ENCODE measurements around the gene PGAM2.
"Not testable (repeated sequence)": the region's sequence is repeated elsewhere in the genome, so short reads cannot be mapped to it uniquely, and the experiment has no call there.

The PGAM2 gene

GRCh38 chr7:44052771-44053365 is 12.5 kb downstream of the PGAM2 start:
- DNase-seq (ENCODE audit: low read depth in 2 of 3, low spot score in 1 of 3): no peak

- no peak for DNase-seq (ENCODE audit: low read depth in 2 of 3, low spot score in 1 of 3)
Measured at GRCh38 chr7:44051611-44052220, 13.7 kb downstream of the PGAM2 start.

- DNase-seq (ENCODE audit: low read depth in 2 of 3, low spot score in 1 of 3): no peak
Measured at GRCh38 chr7:44050915-44051560, 14.3 kb downstream of the PGAM2 start.

GRCh38 chr7:44050121-44050914 is 15.0 kb downstream of the PGAM2 start:
- no peak for DNase-seq (ENCODE audit: low read depth in 2 of 3, low spot score in 1 of 3)

DNA sequence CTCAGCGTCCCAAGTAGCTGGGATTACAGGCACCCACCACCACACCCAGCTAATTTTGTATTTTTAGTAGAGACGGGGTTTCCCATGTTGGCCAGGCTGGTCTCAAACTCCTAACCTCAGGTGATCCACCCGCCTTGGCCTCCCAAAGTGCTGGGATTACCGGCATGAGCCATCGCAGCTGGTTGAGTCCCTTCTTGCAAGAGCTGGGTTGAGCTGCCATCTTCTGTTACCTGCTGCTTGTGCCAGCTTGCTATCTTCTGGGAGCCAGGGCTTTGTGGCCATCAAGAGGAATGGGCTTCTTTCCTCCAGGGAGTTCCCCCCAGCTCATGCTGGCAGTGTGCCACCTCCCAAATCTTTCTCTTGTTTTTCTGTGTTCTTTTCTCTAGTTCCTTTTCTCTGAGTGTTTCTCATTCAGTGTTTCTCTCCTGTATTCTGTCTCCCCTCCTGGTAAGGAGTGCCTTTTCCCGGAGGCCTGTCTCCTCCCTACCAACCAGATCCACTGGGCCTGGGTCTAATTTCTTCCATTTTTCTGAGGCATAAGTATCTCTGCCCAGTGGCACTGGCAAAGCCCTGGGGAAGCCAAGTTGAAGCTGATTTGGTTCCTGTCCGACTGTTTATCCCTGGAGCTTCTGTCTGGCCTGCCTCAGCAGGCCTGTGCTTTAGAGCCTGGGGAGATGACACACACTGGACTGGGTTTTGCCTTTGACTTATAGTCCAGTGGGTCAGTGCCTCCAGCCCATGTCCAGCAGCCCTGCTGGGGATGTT is 17.2 kb downstream of the PGAM2 start:
- DNase-seq (ENCODE audit: low read depth in 2 of 3, low spot score in 1 of 3): no peak

DNA sequence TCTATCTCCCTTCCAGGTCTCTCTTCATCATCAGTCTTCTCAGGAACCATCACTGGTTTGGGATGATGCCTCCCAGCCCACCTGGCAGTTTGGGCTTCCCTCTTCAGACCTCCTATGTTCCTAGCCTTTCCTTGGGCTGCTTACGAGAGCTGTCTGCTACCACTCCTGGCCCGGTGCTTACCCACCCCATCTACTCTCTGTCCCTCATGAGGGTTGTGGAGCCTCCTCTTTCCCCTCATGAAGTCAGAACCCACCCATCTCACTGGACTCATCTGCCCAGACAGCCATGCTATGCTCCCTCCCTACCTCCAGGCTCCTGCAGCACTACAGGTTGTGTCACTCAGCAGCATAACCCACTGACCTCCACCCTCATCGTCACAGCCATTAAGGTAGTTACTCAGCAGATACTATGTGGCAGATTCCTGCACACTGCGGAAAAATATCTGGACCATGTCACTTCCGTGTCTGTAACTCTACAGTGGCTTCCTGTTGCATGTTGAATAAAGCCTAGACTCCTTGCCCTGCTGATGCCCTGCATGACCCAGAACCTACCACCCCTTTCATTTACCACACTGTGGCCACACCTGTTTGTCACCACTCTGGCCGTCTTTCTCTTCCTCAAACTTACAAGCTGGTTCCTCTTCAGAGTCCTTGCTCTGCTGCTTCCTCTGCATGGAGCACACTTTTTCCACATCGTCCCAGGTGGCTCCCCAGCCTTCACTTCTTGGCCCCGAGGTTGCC is 18.9 kb downstream of the PGAM2 start:
- no peak for DNase-seq (ENCODE audit: low read depth in 2 of 3, low spot score in 1 of 3)

DNA sequence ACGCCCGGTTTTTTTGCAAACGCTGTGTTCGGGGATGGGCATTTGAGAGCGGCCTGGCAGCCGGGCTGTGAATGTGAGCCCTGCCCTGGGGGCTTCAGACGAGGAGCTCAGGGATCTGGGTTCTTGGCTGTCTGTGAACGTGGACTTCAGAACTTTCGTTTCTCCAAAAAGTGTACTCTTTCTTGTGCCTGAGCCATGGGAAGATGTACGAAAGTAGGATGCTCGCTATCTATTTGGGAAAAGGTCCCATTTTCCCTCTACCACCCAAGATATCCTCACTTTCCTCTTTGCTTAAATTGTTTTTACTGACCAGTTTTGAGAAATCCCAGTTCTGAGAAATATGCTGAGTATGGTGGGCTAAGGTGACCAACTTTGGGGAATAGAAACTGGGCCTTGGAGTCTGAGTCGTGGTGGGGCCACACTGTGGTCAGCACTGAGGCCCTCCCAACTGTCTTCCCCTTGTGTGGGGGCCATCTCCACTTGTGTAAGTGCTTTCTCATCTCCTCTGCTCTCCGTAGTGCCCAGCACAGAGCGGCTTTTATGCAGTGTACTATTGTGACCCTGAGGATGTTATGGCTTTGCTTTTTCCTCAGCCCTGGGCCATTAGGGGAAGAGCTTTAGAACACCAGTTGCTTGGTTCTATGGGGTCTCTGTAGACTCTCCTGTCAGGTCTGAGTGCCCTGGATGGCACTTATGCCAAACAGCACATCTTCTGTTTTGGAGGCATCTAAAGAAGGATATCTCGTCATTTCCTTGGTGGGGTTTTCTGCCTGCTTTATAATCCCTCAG is 19.9 kb downstream of the PGAM2 start:
- DNase-seq (ENCODE audit: low read depth in 2 of 3, low spot score in 1 of 3): no peak

GRCh38 chr7:44044315-44045225 is 20.8 kb downstream of the PGAM2 start, which contains the start of gene DBNL:
DBNL (plus strand) TSS chr7:44044702; CDS start chr7:44044738, 36 bp downstream.
- peak; percentile 79 to 90 (median 86) for DNase-seq (ENCODE audit: low read depth in 2 of 3, low spot score in 1 of 3)

DNA sequence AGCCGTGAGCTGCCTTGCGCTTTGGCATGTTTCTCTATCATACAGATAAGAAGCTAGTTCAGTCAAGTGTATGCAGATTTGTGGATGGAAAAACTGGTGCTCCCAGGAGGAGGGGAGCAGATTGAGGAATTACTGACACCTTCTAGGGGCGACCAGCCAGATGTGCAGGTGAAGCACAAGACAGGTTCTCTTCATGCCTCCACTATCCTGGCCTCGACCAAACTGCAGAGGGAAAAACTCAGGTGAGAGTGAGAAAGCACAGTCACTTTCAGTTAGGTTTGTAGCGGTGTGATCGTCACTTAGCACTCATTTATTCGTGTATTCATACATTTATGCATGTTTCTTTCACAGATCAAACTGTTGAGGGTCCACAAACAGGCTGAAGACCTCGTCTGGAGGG is 21.5 kb downstream of the PGAM2 start:
- DNase-seq (ENCODE audit: low read depth in 2 of 3, low spot score in 1 of 3): no peak

DNA sequence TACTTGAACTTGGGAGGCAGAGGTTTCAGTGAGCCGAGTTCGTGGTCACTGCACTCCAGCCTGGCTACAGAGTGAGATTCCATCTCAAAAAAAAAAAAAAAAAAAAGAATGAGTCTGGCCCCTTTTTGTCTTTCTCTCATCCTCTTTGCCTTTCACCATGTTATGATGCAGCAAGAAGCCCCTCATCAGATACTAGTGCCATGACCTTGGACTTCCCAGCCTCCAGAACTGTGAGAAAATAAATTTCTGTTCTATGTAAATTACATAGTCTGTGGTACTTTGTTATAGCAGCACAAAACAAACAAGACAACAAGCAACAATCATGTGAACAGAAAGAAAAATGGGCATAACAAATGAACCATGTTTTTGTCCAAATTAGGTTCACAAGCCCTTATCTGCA is 23.1 kb downstream of the PGAM2 start:
- DNase-seq (ENCODE audit: low read depth in 2 of 3, low spot score in 1 of 3): no peak

DNA sequence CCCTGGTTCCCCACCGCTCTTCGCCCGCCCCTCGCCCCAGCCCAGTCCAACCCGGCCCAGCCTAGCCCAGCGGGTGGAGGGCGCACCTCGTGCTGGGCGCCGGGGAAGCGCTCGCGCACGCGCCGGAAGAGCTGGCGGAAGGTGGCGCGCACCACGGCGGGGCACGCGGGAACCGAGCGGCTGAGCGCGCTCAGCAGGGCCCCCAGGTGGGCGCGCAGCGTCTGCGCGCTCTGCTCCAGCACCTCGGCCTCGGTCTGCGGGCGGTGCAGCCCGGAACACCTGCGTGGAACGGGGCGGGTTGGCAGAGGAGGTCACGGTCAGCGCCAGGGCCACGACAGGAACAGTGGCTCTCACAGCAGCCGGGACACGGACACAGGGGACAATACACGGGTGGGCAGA is 24.9 kb downstream of the PGAM2 start:
- DNase-seq (ENCODE audit: low read depth in 2 of 3, low spot score in 1 of 3): peak in 2 of 3 donors; percentile 35 to 49

DNA sequence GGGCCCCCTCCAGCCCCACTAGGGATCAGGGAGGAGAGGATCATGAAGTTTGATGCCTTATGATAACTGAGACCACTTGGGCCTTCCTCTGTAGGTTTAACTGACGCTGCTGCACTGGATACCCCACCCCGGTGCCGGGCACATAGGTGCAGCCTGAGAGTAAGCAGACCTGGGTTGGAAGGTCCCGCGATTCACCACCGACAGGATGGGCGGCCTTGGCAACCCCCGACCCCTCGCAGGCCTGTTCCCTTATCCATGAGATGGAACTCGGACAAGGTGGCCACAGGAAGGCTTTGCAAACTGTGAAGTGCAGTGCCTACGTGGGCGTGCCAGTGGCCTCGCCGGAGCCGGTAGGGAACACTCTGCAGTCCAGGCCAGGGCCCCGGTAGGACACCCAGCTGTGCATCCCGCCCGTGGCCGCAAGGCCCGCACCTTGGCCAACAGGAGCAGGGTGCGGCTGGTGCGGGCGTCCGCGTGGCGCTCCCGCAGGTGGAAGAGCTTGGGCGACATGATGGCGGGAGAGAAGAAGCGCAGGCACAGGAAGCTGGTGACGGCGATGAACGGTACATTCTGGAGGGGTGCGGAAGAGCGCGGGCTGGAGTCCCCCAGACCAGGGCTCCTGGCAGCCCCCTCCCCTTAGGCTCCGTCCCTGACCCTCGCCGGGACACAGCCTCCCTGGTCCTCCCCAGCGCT is 25.4 kb downstream of the PGAM2 start:
- not testable (repeated sequence) for DNase-seq (ENCODE audit: low read depth in 2 of 3, low spot score in 1 of 3)

- DNase-seq (ENCODE audit: low read depth in 2 of 3, low spot score in 1 of 3): peak; percentile 61 to 84 (median 74)
Measured at GRCh38 chr7:44038961-44039558, 26.3 kb downstream of the PGAM2 start.

- DNase-seq (ENCODE audit: low read depth in 2 of 3, low spot score in 1 of 3): not testable (repeated sequence)
Measured at GRCh38 chr7:44038553-44038952, 26.8 kb downstream of the PGAM2 start.

DNA sequence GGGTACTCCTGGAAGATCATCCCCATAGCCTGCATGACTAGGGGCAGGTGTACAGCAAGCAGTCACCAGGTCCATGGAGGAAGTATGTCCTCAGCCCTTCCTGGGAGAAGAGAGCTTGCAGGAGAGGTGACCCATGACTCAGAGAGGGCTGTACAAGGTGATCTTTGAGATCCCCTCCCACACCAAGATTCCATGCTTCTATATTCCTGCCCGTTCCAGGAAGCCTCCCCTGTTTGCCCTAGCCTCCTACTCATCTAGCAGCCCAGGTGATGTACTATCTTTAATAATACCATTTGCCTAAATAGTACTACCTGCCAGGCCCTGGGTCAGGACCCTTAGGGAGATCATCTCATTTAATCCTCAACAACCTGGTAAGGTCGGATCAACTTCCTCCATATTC is 27.4 kb downstream of the PGAM2 start:
- DNase-seq (ENCODE audit: low read depth in 2 of 3, low spot score in 1 of 3): not testable (repeated sequence)

- DNase-seq (ENCODE audit: low read depth in 2 of 3, low spot score in 1 of 3): peak in 1 of 3 donors; percentile 50
Measured at GRCh38 chr7:44036364-44036763, 29.0 kb downstream of the PGAM2 start.
